Activated effector memory CD4-positive, alpha-beta T cell treated with Interleukin-2 at 50 U/mL for 16 hours (primary cell): ENCODE data around the gene CELF4.
"Not testable (repeated sequence)": the region's sequence is repeated elsewhere in the genome, so short reads cannot be mapped to it uniquely, and the experiment has no call there.

Source experiments
- DNase-seq: peaks from one replicate; pipeline ENCODE4 v3.0.0-alpha.2; 2020

Gene CELF4

GRCh38 chr18:37491526-37491925 is 74.1 kb downstream of the CELF4 start:
- no peak for DNase-seq

- no peak for DNase-seq
These were observed 75.6 kb downstream of the CELF4 start for GRCh38 chr18:37489998-37490397.

- DNase-seq, result no peak
These were observed 76.6 kb downstream of the CELF4 start for GRCh38 chr18:37489011-37489410.

- no peak for DNase-seq
These were observed 78.2 kb downstream of the CELF4 start for GRCh38 chr18:37487400-37487867.

GRCh38 chr18:37486848-37487247 is 78.8 kb downstream of the CELF4 start:
- no peak for DNase-seq

- DNase-seq, result no peak
These were observed 80.4 kb downstream of the CELF4 start for GRCh38 chr18:37484983-37485834.

- DNase-seq, result no peak
These were observed 81.4 kb downstream of the CELF4 start for GRCh38 chr18:37483984-37484819.

- no peak for DNase-seq
These were observed 82.2 kb downstream of the CELF4 start for GRCh38 chr18:37483221-37483971.

- no peak for DNase-seq
These were observed 83.2 kb downstream of the CELF4 start for GRCh38 chr18:37482433-37482832.

GRCh38 chr18:37482002-37482401 is 83.6 kb downstream of the CELF4 start:
- DNase-seq, result no peak

- DNase-seq, result no peak
These were observed 84.1 kb downstream of the CELF4 start for GRCh38 chr18:37481491-37481890.

- no peak for DNase-seq
These were observed 84.5 kb downstream of the CELF4 start for GRCh38 chr18:37481072-37481471.

GRCh38 chr18:37476611-37477295 is 88.8 kb downstream of the CELF4 start:
- DNase-seq, result no peak

- no peak for DNase-seq
These were observed 89.4 kb downstream of the CELF4 start for GRCh38 chr18:37476182-37476581.

- DNase-seq, result no peak
These were observed 92.3 kb downstream of the CELF4 start for GRCh38 chr18:37473195-37473840.

- DNase-seq, result no peak
These were observed 94.0 kb downstream of the CELF4 start for GRCh38 chr18:37471637-37472036.

- DNase-seq, result no peak
These were observed 94.6 kb downstream of the CELF4 start for GRCh38 chr18:37470986-37471385.

- no peak for DNase-seq
These were observed 98.5 kb downstream of the CELF4 start for GRCh38 chr18:37467002-37467662.

- no peak for DNase-seq
These were observed 99.6 kb downstream of the CELF4 start for GRCh38 chr18:37465958-37466357.

GRCh38 chr18:37464257-37464656 is 101.3 kb downstream of the CELF4 start:
- no peak for DNase-seq

GRCh38 chr18:37461329-37461728 is 104.3 kb downstream of the CELF4 start:
- not testable (repeated sequence) for DNase-seq
